GM21515 (cell line): Measurements from ENCODE around the gene E2F7.

Experiments
- ATAC-seq: cut with Tn5 transposase; IDR thresholded peaks from one replicate; pipeline ENCODE4 v1.9.1; 2021; ENCODE audit not compliant: unreplicated experiment

Gene E2F7

DNA sequence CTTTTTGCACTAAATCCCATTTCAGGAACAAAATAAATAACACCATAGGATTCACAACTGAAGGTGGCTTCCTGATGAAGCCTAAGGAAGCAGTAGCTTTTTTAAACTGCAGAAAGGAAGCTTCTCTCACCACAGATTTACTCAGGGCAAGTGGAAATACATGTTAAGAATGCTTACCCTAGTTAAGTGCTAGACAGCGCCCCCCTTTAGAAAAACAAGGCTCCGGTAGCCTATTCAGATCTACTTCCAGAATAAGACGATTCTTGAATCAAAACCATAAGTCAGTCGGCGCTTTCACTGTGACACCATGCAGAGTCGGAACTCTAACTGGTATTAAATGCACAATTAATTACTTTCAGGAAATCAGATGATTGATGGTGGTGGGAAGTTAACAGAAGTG lies 41.9 kb downstream of the E2F7 start:
- no peak for ATAC-seq

DNA sequence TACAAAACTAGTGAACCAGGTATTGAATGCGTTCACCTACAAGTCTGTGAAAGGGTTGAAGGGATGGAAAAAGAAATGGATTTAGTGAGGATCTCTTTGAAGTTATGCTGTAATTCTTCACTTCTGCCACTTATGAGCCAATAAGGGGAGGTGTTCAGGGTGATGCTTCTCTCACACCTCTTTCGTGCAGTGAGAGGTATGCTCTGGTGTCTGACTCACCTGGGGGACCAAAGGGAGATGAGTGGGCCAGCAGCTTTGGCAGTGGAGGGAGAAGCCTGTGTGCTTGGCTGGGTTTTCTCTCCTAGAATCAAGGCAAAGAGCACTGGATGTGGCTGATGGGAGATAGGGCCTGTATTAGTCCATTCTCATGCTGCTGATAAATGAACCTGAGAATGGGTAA lies 45.4 kb downstream of the E2F7 start:
- no peak for ATAC-seq

DNA sequence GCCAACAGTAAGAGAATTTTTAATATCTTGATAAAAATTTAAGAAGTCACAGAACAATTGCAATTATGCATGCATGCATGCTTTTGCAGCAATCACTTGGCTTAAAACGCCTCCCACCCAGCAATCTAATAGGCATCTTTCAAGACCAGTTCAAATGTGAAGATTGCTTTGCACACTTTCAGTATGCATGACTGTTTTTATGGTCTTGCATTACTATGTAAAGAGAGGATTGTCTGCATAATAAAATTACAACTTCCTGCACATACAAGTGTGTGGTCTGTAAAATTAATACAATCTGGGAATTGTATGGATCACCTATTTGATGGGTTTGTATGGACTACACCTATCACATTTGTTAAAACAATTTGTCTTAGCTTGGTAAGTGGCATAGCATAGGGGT lies 48.8 kb downstream of the E2F7 start:
- no peak for ATAC-seq

DNA sequence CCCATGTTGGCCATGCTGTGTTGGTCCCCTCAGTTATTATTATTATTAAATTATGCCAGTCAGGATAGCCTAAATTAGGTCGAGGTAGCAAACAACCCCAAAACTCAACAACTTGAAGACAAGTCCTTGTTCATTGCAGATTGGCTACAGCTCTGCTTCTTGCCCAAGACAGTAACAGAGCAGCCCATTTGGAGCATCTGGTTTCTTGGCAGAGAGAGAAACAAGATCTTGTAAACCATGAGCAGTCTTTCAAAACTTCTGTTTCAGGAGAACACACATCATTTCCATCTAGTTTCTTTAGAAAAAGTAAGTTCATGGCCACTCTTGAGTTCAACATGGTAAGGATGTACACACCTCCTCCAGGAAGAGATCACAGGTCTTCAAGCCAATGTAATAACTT lies 52.3 kb downstream of the E2F7 start:
- no peak for ATAC-seq

DNA sequence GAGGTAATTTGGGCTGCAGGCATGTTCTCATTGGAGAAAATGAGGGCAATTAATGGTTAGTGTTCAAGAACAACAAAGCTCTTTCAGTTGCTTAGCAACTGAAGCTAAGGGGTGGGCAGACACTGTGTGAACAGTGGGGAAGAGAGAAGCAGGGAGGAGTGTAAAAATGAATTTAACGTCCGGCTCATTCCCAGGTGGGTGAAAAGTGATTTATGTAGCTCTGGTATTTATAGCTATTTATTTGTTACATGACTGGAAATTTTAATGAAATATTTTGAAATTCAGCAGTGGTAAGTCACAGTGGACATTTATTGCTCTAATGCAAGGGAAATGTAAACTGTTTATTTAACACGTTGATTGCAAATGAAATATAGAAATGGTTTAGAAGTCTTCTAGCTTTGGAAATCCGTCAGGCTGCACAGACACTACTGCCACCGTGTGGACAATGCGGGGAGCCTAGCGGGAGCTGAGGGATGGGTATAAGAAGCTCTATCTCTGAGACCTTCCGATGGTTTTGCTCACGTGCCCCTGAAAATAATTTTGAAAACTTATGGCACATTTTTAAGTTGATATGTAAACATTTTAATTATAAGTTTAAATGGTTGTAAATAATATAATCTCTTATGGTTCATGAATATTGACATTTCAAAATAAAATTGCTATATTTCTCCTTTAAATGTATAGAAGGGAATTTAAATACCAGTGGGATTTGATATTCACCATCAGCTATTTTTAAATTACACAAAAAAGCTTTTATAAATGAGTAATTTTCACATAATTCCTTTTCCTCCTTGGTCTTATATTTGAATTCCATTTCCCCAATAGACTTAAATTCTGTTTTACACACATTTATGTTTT lies 54.4 kb downstream of the E2F7 start:
- ATAC-seq: peak; percentile 91

DNA sequence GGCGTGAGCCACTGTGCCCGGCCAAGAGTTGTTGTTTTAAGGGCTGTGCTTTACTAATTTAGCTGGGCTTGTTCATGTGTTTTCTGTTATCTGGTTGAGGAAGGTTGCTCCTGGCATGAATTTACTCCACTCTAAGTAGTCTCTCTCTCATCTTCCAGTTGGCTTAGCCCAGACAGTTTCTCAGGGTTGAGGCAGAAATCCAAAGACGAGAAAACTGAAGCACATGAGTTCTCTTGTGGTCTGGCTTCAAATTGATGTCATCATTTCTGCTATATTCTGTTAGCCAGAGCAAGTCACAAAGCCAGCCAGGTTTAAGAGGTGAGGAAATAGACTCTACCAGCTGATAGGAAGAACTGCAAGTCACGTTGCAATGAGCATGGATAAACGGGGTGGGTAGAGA lies 57.9 kb downstream of the E2F7 start:
- no peak for ATAC-seq

DNA sequence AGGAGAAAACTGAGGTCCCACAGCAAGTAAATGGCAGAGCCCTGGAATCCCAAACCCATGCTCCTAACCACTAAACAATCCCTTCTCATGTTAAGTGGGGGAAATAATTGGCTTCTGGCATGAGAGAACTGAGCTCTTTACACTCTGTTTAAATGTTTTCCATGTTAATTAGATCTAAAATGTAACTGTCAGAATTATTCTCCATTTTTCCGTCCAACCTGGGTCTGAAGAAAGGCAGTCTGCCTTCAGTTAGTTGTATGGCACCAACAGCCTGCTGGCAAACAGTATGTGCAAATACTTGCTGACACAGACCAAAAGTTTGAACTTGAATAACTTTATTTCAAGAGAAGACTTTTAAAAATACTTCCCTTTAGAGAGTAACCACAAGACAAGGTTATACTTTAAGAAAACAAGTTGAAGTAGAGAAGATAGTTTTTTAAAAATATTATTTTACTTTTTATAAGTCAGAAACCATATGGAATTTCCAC lies 59.7 kb downstream of the E2F7 start:
- no peak for ATAC-seq

DNA sequence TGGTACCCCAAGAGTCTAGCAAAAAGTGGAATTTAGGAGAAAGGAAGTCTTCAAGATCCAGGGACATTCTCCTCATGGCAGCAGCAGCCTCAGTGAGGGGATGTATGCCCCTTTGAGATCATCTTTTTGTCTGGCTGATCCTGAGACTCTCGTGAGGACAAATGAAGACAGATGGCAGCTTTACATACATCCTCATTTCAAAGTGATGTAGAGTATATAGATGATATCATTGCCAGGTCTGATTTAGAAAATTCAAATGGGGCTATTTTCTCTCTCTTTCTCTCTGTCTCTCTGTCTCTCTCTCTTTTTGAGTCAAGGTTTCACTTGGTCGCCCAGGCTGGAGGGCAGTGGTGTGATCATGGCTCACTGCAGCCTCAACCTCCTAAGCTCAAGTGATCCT lies 61.5 kb downstream of the E2F7 start:
- ATAC-seq: no peak

DNA sequence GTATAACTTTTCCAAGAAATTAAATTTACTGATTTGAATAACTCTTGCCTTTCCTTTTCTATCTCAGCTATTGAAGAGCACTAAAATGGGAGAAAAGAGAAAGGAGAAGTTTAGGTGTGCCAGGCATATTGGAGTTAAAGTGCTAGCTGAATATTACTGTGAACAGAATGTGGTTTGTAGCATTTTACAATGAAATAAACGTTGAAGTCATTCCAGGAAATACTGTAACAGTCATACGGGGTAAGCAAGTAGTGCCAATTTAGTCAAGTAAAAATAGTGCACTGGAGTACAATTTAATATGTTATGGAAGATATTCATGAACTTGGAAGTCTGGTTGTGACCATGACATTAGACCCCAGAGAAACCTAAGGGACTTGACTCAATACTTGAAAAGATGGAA lies 62.1 kb downstream of the E2F7 start:
- ATAC-seq: no peak

DNA sequence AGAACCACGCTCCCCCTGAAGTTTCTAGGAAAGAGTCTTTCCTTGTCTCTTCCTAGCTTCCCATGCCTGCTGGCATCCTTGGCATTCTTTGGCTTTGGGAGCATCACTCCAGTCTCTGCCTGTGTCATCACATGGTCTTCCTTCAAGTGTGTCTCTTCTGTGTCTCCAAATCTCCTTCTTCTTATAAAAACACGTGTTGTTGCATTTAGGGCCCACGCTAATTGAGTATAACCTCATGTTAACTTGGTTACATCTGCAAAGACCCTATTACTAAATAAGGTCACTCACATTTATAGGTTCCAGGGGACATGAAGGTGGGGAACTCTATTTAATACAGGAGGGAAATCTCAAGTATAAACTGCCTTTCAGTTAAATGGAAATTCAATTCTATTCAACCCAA lies 63.0 kb downstream of the E2F7 start:
- no peak for ATAC-seq

DNA sequence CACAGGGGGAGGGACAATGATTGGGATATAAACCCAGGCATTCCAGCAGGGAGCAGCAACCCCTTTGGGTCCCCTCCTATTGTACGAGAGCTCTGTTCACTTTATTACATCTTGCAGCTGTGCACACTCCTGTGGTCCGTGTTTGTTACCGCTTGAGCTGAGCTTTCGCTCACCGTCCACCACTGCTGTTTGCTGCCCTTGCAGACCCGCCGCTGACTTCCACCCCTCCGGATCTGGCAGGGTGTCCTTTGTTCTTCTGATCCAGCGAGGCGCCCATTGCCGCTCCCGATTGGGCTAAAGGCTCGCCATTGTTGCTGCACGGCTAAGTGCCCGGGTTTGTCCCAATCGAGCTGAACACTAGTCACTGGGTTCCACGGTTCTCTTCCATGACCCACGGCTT lies 64.1 kb downstream of the E2F7 start:
- no peak for ATAC-seq

DNA sequence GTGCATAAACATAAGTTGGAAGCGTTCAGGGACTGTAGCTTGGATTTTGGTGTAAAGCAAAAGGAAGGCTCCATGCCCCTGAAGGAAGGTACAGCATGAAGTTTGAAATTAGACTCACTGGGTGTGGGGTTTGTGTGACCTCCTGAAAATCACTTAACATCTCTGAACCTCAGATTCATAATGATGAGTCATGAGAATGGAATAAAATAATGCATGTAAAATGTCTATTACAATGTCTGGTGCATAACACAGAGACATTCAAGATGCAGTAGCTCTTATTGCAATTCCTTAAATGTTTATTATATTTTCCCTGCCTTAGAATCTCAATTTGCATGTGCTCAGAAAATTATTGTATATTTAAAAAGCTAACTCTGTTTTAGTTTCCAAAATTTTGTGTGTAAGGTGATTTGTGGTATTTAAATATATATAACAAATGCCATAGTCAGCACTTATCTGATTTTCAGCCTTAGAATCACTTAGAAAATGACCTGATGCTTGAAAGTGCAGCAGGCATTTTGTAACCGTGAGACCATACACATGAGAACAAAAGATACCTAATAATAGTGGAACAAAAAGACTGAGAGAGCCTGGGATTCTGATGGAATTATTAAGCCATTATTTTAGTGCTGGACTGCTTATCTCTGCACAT lies 66.3 kb downstream of the E2F7 start:
- ATAC-seq: no peak

DNA sequence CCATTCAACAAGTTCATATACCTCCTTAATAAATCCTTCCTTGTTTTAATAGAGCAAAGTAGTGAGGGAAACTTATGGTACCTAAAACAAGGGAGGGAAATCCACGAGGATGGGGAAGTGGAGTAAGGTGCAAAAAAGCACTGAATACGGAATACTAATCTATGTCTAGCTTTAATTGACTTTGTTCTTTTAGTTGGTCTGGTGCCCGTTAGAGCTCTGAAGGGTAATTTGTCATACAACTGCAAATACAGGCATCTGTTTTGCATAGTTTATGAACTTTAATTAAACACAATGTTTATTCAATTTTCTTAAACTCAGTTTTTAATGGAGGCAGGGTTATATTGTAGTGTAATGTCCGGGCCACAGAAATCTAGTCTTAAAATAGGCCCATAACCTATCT lies 67.0 kb downstream of the E2F7 start:
- no peak for ATAC-seq

DNA sequence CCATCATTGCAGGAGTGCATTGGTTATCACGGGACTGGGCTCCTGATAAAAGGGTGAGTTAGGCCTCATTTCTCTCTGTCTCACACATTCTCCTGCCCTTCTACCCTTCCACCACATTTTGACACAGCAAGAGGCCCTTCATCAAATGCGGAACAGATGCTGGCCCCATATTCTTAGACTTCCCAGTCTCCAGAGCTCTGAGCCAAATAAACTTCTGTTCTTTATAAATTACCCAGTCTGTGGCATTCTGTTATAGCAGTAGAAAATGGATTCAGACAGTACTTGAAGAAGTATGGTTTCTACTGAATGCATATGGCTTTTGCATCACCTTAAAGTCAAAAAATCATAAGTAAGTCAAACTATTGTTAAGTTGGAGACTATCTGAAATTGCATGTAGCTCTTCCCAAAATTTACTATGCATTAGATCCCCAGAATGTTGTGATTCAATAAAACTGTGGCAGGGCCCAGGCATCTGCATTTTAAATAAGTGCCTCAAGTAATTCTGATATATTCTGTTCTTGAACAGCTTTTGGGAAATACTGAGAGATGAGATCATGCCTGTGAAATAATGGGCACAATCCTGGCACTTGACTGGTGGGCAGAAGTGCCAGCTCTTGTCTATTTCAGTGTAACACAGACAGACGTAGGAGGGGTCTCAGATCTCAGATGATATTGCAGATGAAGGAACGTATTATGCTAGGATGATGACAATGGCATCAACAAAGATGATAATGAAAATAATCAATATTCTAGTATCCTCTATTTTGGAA lies 68.2 kb downstream of the E2F7 start:
- ATAC-seq: no peak

DNA sequence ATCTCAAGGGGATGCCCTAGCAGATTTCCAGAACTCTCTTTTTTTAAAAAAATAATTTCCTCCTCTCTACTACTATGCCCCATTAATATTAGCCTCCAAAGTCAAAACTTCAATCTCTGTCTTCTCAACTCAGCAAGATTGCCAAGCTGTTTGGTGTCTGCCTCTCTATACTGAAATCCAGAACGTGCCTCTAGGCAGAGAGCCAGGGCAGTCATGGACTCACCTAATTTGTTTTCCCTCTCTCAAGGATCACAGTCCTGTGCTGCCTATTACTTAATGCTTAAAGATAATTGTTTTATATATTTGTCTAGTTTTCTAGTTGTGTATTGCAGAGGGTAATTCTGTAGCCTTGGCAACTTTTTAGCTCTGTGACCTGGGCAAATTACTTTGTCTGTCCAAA lies 74.7 kb downstream of the E2F7 start:
- ATAC-seq: no peak

DNA sequence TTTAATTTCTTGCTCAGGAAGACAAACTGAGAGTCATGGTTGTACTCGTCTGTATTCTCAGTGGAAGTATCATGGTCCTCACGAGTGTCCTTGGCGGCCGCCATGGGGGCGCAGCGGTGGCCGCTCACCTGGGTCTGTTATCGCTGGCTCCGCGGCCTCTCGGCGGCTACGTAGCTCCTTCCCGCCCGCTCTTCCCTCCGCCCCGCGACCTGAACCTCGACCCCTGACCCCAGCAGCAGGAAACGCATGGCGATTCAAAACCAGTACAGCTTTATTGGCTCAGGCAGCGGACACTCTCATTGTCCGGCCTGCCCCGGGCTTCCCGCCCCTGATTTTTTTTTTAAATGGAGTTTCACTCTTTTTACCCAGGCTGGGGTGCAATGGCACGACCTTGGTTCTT lies 80.8 kb downstream of the E2F7 start:
- no peak for ATAC-seq

DNA sequence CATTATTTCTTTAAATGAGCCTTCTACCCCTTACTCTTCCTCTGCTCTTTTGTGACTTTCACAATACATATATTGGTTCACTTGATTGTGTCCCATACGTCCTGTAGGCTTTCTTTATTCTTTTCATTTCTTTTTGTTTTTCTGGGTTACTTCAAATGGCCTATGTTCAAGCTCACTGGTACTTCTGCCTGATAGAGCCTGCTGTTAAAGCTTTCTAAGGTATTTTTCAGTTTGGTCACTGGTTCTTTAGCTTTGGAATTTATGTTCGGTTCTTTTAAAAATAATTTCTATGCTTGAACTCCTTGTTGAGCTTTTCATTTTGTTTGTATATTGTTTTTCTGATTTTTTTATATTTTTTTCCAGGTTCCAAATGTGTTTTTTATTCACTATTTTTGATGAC lies 81.9 kb downstream of the E2F7 start:
- no peak for ATAC-seq

DNA sequence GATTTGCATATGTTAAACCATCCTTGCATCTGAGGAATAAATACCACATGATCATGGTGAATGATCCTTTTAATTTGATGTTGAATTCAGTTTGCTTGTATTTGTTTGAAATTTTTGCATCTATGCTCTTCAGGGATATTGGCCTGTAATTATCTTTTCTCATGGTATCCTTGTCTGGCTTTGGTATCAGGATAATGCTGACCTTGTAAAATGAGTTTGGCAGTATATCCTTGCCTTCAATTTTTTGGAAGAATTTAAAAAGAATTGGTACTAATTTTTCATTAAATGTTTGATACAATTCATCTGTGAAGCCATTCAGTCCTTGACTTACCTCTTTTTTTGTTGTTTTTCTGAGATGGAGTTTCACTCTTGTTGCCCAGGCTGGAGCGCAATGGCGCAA lies 85.2 kb downstream of the E2F7 start:
- ATAC-seq: no peak

DNA sequence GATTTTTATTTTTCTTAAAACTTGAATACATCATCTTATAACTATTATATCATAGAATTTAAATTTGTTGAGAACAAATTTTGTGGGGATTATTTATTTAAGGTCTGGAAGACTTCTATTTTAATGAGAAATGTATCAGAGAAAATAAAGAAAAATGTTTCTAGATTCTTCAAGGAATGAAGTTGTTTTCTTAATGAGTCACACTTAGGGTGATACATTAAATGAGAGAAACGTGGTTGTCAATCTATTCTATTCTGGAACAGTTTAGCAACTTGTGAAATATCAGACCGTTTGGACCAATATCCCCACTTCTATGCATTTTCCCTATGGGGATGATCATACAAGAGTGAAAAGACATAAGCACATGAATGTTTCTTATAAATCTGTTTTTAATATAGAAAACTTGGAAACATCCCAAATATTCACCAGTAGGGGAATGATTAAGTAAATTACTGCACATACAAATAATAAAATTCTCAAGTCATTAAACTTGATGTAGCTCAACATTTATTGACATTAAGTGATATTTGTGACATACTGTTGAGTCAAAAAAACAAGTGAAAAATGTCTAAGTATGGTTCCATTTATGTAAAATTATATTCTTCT lies 88.5 kb downstream of the E2F7 start:
- ATAC-seq: no peak
